AG09309 (cell line): ENCODE measurements around the gene IGF1R.
"Not testable (repeated sequence)": the region's sequence is repeated elsewhere in the genome, so short reads cannot be mapped to it uniquely, and the experiment has no call there.

Experiments used
- DNase-seq: peaks from one replicate; pipeline ENCODE4 v3.0.0-alpha.2; 2010; ENCODE audit warnings: low read depth
- H3K4me3 ChIP-seq: 2 replicates; pipeline ENCODE4 v1.5.1; 2011; ENCODE audit warnings: mild to moderate bottlenecking, low read depth, low read length, moderate library complexity; ENCODE audit not compliant: control insufficient read depth
- CTCF ChIP-seq: IDR thresholded peaks from 2 replicates; pipeline ENCODE4 v1.5.1; 2011; ENCODE audit warnings: mild to moderate bottlenecking, low read depth, low read length, inconsistent platforms; ENCODE audit not compliant: insufficient read depth, control insufficient read depth; ENCODE audit errors: missing control alignments

The IGF1R gene

GRCh38 chr15:98999233-98999632 is 350.9 kb downstream of the IGF1R start:
- no peak for DNase-seq
- no peak for TF ChIP-seq CTCF
- H3K4me3 ChIP-seq: no peak overlapping the region

- no peak for DNase-seq
- no peak for TF ChIP-seq CTCF
- no peak overlapping the region for H3K4me3 ChIP-seq
These were observed 353.9 kb downstream of the IGF1R start for GRCh38 chr15:99002226-99002625.

- H3K4me3 ChIP-seq, DNase-seq: not testable (repeated sequence)
These were observed 355.0 kb downstream of the IGF1R start for GRCh38 chr15:99003317-99003716.

GRCh38 chr15:99004998-99005974 is 356.9 kb downstream of the IGF1R start:
- not testable (repeated sequence) for DNase-seq, H3K4me3 ChIP-seq

GRCh38 chr15:99006146-99006545 is 357.8 kb downstream of the IGF1R start:
- no peak overlapping the region for H3K4me3 ChIP-seq
- no peak for DNase-seq
- TF ChIP-seq CTCF: no peak

- no peak for DNase-seq
- H3K4me3 ChIP-seq: no peak overlapping the region
- TF ChIP-seq CTCF: no peak
These were observed 358.7 kb downstream of the IGF1R start for GRCh38 chr15:99006904-99007495.

- no peak for TF ChIP-seq CTCF
- no peak for DNase-seq
- H3K4me3 ChIP-seq: no peak overlapping the region
These were observed 361.5 kb downstream of the IGF1R start for GRCh38 chr15:99009741-99010330.
